SH-SY5Y (cell line): ENCODE data around the gene LRRC4C.

Source experiments
- GATA2 ChIP-seq: IDR thresholded peaks from 2 replicates; pipeline ENCODE4 v1.6.1; 2011; ENCODE audit warnings: mild to moderate bottlenecking, low read depth, low read length
- GATA3 ChIP-seq: IDR thresholded peaks from 2 replicates; pipeline ENCODE4 v1.6.1; 2011; ENCODE audit warnings: low read depth, mild to moderate bottlenecking, low read length, moderate library complexity

DNA sequence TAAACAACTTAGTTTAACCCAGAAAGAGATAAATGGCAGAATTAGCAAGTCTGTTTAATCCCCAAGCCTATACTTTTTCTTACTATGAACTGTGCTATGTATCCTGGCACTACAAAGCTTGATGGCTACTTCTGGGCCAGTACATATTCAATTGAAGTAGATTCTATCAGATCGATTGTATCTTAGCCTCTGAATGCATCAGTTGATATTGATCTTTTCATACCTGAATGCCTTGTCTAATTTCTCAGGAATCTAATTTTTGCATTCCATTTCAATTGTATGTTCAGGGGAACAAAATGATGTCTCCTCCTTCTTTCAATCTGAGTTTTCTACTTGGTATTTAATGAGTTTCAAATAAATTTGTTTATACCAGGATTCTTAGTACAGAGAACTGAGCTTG lies 1137.9 kb downstream of the LRRC4C start:
- no peak for TF ChIP-seq GATA2
- no peak for TF ChIP-seq GATA3
